Peyer's patch (tissue), 4 donors: ENCODE data around the gene PAIP2.
A peak's percentile ranks its signal among the peaks of the same experiment; 100 is the strongest.

Source experiments
- CTCF ChIP-seq, 6 experiments: fragments of 450-650 bp in 4 of 6; fragments of 200-600 bp in 2 of 6; sonication (generic) in 1 of 6; IDR thresholded peaks; one replicate each; pipeline ENCODE4 v1.5.1; 2017 to 2019; ENCODE audit warnings: antibody characterized with exemption in 6 of 6, mild to moderate bottlenecking in 3 of 6, moderate library complexity in 1 of 6
- POLR2A ChIP-seq, 2 donors: fragments of 450-650 bp; IDR thresholded peaks; one replicate each; pipeline ENCODE4 v1.5.1; 2017; ENCODE audit warnings: antibody characterized with exemption in 2 of 2, mild to moderate bottlenecking in 2 of 2, moderate library complexity in 2 of 2

DNA sequence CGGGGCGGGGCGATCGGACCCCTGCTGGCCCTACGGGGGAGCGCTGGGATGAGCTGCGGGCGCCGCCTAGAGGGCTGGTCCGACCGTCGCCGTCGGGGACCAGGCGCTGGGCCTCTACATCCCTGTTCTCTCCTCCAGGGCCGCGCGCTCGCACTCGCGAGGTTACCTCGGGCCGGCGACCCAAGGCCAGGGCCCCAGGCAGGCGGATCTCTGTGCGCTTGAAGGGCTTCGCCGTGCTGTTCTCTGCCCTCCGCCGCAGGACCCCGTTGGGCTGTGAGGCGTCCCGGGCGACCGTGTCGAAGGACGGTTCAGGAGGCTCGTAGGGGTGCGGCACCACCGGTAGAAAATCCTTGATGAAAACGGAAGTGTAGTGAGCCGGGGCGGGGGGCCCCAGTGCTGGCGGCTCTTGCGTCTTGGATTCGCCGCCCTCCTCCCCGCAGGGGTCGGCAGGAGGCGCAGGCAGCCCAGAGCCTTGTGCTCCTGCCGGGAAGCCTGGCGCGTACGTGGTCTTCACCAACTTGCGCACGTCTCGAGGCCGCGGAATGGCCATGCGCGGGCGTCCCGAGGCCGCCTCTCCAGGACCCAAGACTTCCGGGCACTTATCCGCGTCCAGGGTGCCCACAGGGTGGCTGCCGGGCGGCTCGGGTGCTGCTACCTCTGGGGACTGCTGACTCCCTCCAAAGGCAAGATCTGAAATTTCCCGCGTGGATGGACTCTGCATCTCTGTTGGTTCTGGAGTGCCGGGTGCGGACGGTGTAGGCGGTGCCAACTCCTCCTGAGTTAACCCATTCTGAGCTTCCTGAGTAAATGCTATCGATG, 51.2 kb downstream of the PAIP2 start:
- TF ChIP-seq CTCF (IDR thresholded peaks at IDR 0.05) = peak; percentile 79 to 97 (median 85)
- no peak for TF ChIP-seq POLR2A (IDR thresholded peaks at IDR 0.05)
